ENCODE results near the gene SNAP91. TPM values are rescaled to one million over a fixed set of nuclear protein-coding genes. Genes with fewer than 3 reads are reported as not detected.
"Not testable (repeated sequence)": the region's sequence is repeated elsewhere in the genome, so short reads cannot be mapped to it uniquely, and the experiment has no call there.

Gene SNAP91
- total RNA-seq, 1 donor, result 0.72 TPM

- TF ChIP-seq CTCF (IDR thresholded peaks at IDR 0.05; ENCODE audit: extremely low read depth, low read depth, low read length), result no peak
- H3K79me2 ChIP-seq (ENCODE audit: insufficient read depth, low read length), result no peaks in the 10 kb centered on the region
- no peak overlapping the region for H3K27ac ChIP-seq (ENCODE audit: low read depth, low read length)
- H3K9me3 ChIP-seq (ENCODE audit: low read depth, low read length), result no peaks in the 10 kb centered on the region
- H3K36me3 ChIP-seq (ENCODE audit: insufficient read depth, low read length), result no peaks in the 10 kb centered on the region
- H3K4me1 ChIP-seq (ENCODE audit: insufficient read depth, low read length), result peaks cover 2% of the 10 kb centered on the region
- H3K4me2 ChIP-seq (ENCODE audit: insufficient read depth, low read length), result no peak overlapping the region
- H3K4me3 ChIP-seq (ENCODE audit: insufficient read depth, low read length), result no peak overlapping the region
- peaks cover 2% of the 10 kb centered on the region for H3K27me3 ChIP-seq (ENCODE audit: insufficient read depth, low read length)
- peak; percentile 27 for DNase-seq (ENCODE audit: insufficient read length, low spot score, missing footprints)
- no peaks in the 10 kb centered on the region for H4K20me1 ChIP-seq (ENCODE audit: insufficient read depth, low read length)
- no peak overlapping the region for H2AFZ ChIP-seq (ENCODE audit: low read length)
Observed at GRCh38 chr6:83558975-83559374, 149.9 kb downstream of the SNAP91 start.

- no peaks in the 10 kb centered on the region for H4K20me1 ChIP-seq (ENCODE audit: insufficient read depth, low read length)
- DNase-seq (ENCODE audit: insufficient read length, low spot score, missing footprints), result no peak
- no peak overlapping the region for H3K27ac ChIP-seq (ENCODE audit: low read depth, low read length)
- TF ChIP-seq CTCF (IDR thresholded peaks at IDR 0.05; ENCODE audit: extremely low read depth, low read depth, low read length), result no peak
- H3K4me1 ChIP-seq (ENCODE audit: insufficient read depth, low read length), result peaks cover 2% of the 10 kb centered on the region
- H3K4me2 ChIP-seq (ENCODE audit: insufficient read depth, low read length), result no peak overlapping the region
- no peaks in the 10 kb centered on the region for H3K79me2 ChIP-seq (ENCODE audit: insufficient read depth, low read length)
- peaks cover 2% of the 10 kb centered on the region for H3K27me3 ChIP-seq (ENCODE audit: insufficient read depth, low read length)
- H3K36me3 ChIP-seq (ENCODE audit: insufficient read depth, low read length), result no peaks in the 10 kb centered on the region
- H3K4me3 ChIP-seq (ENCODE audit: insufficient read depth, low read length), result no peak overlapping the region
- no peak overlapping the region for H2AFZ ChIP-seq (ENCODE audit: low read length)
- H3K9me3 ChIP-seq (ENCODE audit: low read depth, low read length), result no peaks in the 10 kb centered on the region
Observed at GRCh38 chr6:83556871-83557270, 152.0 kb downstream of the SNAP91 start.

GRCh38 chr6:83551748-83552147 lies 157.2 kb downstream of the SNAP91 start:
- DNase-seq (ENCODE audit: insufficient read length, low spot score, missing footprints); H3K4me2 ChIP-seq (ENCODE audit: insufficient read depth, low read length); H3K27me3 ChIP-seq (ENCODE audit: insufficient read depth, low read length); H3K27ac ChIP-seq (ENCODE audit: low read depth, low read length); H3K36me3 ChIP-seq (ENCODE audit: insufficient read depth, low read length); H3K4me1 ChIP-seq (ENCODE audit: insufficient read depth, low read length); H3K4me3 ChIP-seq (ENCODE audit: insufficient read depth, low read length); H4K20me1 ChIP-seq (ENCODE audit: insufficient read depth, low read length); H3K9me3 ChIP-seq (ENCODE audit: low read depth, low read length); H2AFZ ChIP-seq (ENCODE audit: low read length); H3K79me2 ChIP-seq (ENCODE audit: insufficient read depth, low read length): not testable (repeated sequence)

GRCh38 chr6:83550482-83550881 lies 158.4 kb downstream of the SNAP91 start:
- not testable (repeated sequence) for H4K20me1 ChIP-seq (ENCODE audit: insufficient read depth, low read length); H3K79me2 ChIP-seq (ENCODE audit: insufficient read depth, low read length); H2AFZ ChIP-seq (ENCODE audit: low read length); DNase-seq (ENCODE audit: insufficient read length, low spot score, missing footprints); H3K27me3 ChIP-seq (ENCODE audit: insufficient read depth, low read length); H3K36me3 ChIP-seq (ENCODE audit: insufficient read depth, low read length); H3K9me3 ChIP-seq (ENCODE audit: low read depth, low read length); H3K4me1 ChIP-seq (ENCODE audit: insufficient read depth, low read length); H3K4me2 ChIP-seq (ENCODE audit: insufficient read depth, low read length); H3K4me3 ChIP-seq (ENCODE audit: insufficient read depth, low read length); H3K27ac ChIP-seq (ENCODE audit: low read depth, low read length)

- TF ChIP-seq CTCF (IDR thresholded peaks at IDR 0.05; ENCODE audit: extremely low read depth, low read depth, low read length), result no peak
- Histone ChIP-seq H3K36me3 (ENCODE audit: insufficient read depth, low read length) (no peaks in the 10 kb centered on the region), H2AFZ (ENCODE audit: low read length) (no peak overlapping the region), H3K4me2 (ENCODE audit: insufficient read depth, low read length) (no peak overlapping the region), H3K27me3 (ENCODE audit: insufficient read depth, low read length) (no peaks in the 10 kb centered on the region), H3K4me1 (ENCODE audit: insufficient read depth, low read length) (no peaks in the 10 kb centered on the region), H3K9me3 (ENCODE audit: low read depth, low read length) (no peaks in the 10 kb centered on the region), H3K79me2 (ENCODE audit: insufficient read depth, low read length) (no peaks in the 10 kb centered on the region), H3K4me3 (ENCODE audit: insufficient read depth, low read length) (no peak overlapping the region), H4K20me1 (ENCODE audit: insufficient read depth, low read length) (no peaks in the 10 kb centered on the region), H3K27ac (ENCODE audit: low read depth, low read length) (no peak overlapping the region)
- DNase-seq (ENCODE audit: insufficient read length, low spot score, missing footprints), result no peak
Observed at GRCh38 chr6:83546636-83547035, 162.3 kb downstream of the SNAP91 start.
